ENCODE results near the gene PIK3C2G. TPM values are rescaled to one million over a fixed set of nuclear protein-coding genes. Genes with fewer than 3 reads are reported as not detected.

Gene PIK3C2G
- polyA plus RNA-seq, 3 donors = not detected

DNA sequence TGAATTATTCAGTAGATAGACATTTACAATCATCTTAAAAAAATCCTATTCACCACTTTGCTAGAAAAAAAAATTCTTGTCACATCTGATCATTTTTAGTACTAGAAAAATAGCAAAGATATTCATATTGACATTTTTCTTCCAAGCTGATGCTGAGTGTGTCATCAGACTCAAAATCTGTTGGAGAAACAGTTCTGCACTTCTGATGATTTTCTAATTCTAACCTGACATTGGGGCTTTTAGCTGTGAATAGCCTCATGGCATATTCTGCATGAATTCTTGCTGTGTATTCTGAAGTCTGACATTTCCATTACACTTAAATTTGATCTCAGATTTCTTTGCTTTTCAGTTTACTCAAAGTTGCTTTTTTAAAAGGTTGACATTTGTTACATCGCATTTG, 150.1 kb downstream of the PIK3C2G start:
- no peaks in the 10 kb centered on the region for H3K4me1 Mint-ChIP-seq
- no peak overlapping the region for H3K27ac Mint-ChIP-seq
- no peak overlapping the region for H3K27ac ChIP-seq (ENCODE audit: low read depth in 1 of 2, low read length in 2 of 2)
- H3K4me3 ChIP-seq (replicated peaks in 1 of 3; ENCODE audit: low read depth in 2 of 3, low read length in 3 of 3) = no peak overlapping the region
- no peaks in the 10 kb centered on the region for H4K20me1 ChIP-seq (ENCODE audit: insufficient read depth, low read length)
- DNase-seq = no peak
- H3K4me3 Mint-ChIP-seq = no peak overlapping the region
- H3K9me3 Mint-ChIP-seq = peaks cover 0 to 16% (median 7%) of the 10 kb centered on the region in 7 donors
- no peaks in the 10 kb centered on the region for H3K9me3 ChIP-seq (replicated peaks in 1 of 2; ENCODE audit: control insufficient read depth in 1 of 2, insufficient read depth in 1 of 2, low read length in 2 of 2)
- no CpG with 5 or more reads among the region's 1 CpG for WGBS (ENCODE audit: insufficient coverage)
- H3K9ac ChIP-seq (ENCODE audit: insufficient read depth, low read length, poor library complexity, severe bottlenecking) = no peak overlapping the region
- H3K27me3 ChIP-seq (ENCODE audit: control insufficient read depth in 2 of 2, insufficient read depth in 2 of 2, low read length in 2 of 2) = no peaks in the 10 kb centered on the region
- TF ChIP-seq, protein P1, sequence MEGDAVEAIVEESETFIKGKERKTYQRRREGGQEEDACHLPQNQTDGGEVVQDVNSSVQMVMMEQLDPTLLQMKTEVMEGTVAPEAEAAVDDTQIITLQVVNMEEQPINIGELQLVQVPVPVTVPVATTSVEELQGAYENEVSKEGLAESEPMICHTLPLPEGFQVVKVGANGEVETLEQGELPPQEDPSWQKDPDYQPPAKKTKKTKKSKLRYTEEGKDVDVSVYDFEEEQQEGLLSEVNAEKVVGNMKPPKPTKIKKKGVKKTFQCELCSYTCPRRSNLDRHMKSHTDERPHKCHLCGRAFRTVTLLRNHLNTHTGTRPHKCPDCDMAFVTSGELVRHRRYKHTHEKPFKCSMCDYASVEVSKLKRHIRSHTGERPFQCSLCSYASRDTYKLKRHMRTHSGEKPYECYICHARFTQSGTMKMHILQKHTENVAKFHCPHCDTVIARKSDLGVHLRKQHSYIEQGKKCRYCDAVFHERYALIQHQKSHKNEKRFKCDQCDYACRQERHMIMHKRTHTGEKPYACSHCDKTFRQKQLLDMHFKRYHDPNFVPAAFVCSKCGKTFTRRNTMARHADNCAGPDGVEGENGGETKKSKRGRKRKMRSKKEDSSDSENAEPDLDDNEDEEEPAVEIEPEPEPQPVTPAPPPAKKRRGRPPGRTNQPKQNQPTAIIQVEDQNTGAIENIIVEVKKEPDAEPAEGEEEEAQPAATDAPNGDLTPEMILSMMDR (IDR thresholded peaks at IDR 0.05) = no peak
- no peaks in the 10 kb centered on the region for H3K36me3 Mint-ChIP-seq
- no peak overlapping the region for H2AFZ ChIP-seq (ENCODE audit: insufficient read depth, low read depth, low read length, poor library complexity, severe bottlenecking)
- intact Hi-C loops (cut with micrococcal nuclease) = no loop called here
- H3K36me3 ChIP-seq (replicated peaks in 1 of 2; ENCODE audit: control insufficient read depth in 1 of 2, insufficient read depth in 2 of 2, low read length in 2 of 2) = no peaks in the 10 kb centered on the region
- no peaks in the 10 kb centered on the region for H3K79me2 ChIP-seq (ENCODE audit: insufficient read depth, low read length)
- no peaks in the 10 kb centered on the region for H3K4me1 ChIP-seq (ENCODE audit: control insufficient read depth in 1 of 2, insufficient read depth in 2 of 2, low read length in 2 of 2)
- peaks cover 0 to 2% (median 0%) of the 10 kb centered on the region in 3 donors for H3K27me3 Mint-ChIP-seq (ENCODE audit: low read depth in 3 of 3)
- no peak overlapping the region for H3K4me2 ChIP-seq (replicated peaks; ENCODE audit: extremely low read depth, low read length, poor library complexity, severe bottlenecking)

DNA sequence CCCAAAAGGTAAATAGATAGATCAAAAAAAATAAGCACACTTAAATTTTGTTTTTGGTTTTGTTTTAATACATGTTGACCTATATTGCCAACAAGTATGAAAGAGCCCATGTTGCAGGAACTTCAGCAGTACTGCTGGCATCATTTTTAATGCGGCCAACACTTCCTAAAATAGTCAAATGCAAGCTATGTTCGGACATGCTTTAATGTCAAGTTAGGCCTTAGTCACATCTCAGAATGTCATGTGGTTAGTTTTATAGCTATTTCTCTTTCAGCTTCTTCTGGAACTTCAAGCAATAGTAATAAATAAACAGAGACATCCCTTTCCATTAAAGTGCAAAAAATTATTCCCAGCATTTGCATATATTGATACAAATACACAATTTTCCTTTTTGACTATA, 153.4 kb downstream of the PIK3C2G start:
- peaks cover 0 to 9% (median 2%) of the 10 kb centered on the region in 7 donors for H3K9me3 Mint-ChIP-seq
- Histone ChIP-seq H3K4me1 (ENCODE audit: control insufficient read depth in 1 of 2, insufficient read depth in 2 of 2, low read length in 2 of 2) (no peaks in the 10 kb centered on the region), H3K9me3 (replicated peaks in 1 of 2; ENCODE audit: control insufficient read depth in 1 of 2, insufficient read depth in 1 of 2, low read length in 2 of 2) (no peaks in the 10 kb centered on the region), H3K79me2 (ENCODE audit: insufficient read depth, low read length) (no peaks in the 10 kb centered on the region), H3K4me2 (replicated peaks; ENCODE audit: extremely low read depth, low read length, poor library complexity, severe bottlenecking) (no peak overlapping the region), H3K27me3 (ENCODE audit: control insufficient read depth in 2 of 2, insufficient read depth in 2 of 2, low read length in 2 of 2) (no peaks in the 10 kb centered on the region), H3K4me3 (replicated peaks in 1 of 3; ENCODE audit: low read depth in 2 of 3, low read length in 3 of 3) (no peak overlapping the region), H3K9ac (ENCODE audit: insufficient read depth, low read length, poor library complexity, severe bottlenecking) (no peak overlapping the region), H2AFZ (ENCODE audit: insufficient read depth, low read depth, low read length, poor library complexity, severe bottlenecking) (no peak overlapping the region), H4K20me1 (ENCODE audit: insufficient read depth, low read length) (no peaks in the 10 kb centered on the region), H3K36me3 (replicated peaks in 1 of 2; ENCODE audit: control insufficient read depth in 1 of 2, insufficient read depth in 2 of 2, low read length in 2 of 2) (no peaks in the 10 kb centered on the region), H3K27ac (ENCODE audit: low read depth in 1 of 2, low read length in 2 of 2) (no peak overlapping the region)
- H3K27ac Mint-ChIP-seq = no peak overlapping the region
- 100% methylated on average over 1 of the region's 2 CpGs for WGBS (ENCODE audit: insufficient coverage)
- no peaks in the 10 kb centered on the region for H3K36me3 Mint-ChIP-seq
- no peak for DNase-seq
- H3K27me3 Mint-ChIP-seq (ENCODE audit: low read depth in 3 of 3) = peaks cover 0 to 2% (median 0%) of the 10 kb centered on the region in 3 donors
- intact Hi-C loops (cut with micrococcal nuclease) = no loop called here
- H3K4me1 Mint-ChIP-seq = no peaks in the 10 kb centered on the region
- H3K4me3 Mint-ChIP-seq = no peak overlapping the region
- TF ChIP-seq, protein P1 (IDR thresholded peaks at IDR 0.05) = no peak

Measured in CD14-positive monocyte (primary cell).